B cell (primary cell): ENCODE data around the gene JAKMIP2. TPM values are rescaled to one million over a fixed set of nuclear protein-coding genes. Genes with fewer than 3 reads are reported as not detected.

Source experiments
- ATAC-seq: fragments of 200-7000 bp; cut with Tn5 transposase; one replicate; pipeline ENCODE4 v1.10.0; 2021; ENCODE audit warnings: low read depth, mild to moderate bottlenecking, moderate number of reproducible peaks, moderate library complexity
- CTCF ChIA-PET: fragments of 350-600 bp; sonication (Branson Sonifier 250); formaldehyde crosslinking; loops from one replicate; lab custom pipeline; 2021; ENCODE audit warnings: antibody characterized with exemption, inconsistent platforms; lab: Charles Lee
- POLR2A ChIA-PET: fragments of 350-600 bp; sonication (Branson Sonifier 250); formaldehyde crosslinking; loops from one replicate; lab custom pipeline; 2021; ENCODE audit warnings: antibody characterized with exemption; lab: Charles Lee
- DNase-seq: peaks from one replicate; pipeline ENCODE4 v3.0.0; 2013
- H2AFZ ChIP-seq: 2 replicates; pipeline ENCODE4 v1.6.1; 2012; ENCODE audit warnings: mild to moderate bottlenecking, low read depth, low read length; ENCODE audit not compliant: insufficient read depth, poor library complexity, severe bottlenecking
- H3K27ac ChIP-seq, 2 donors: 1 replicate in 1 of 2; 2 replicates in 1 of 2; pipeline ENCODE4 v1.5.1; 2012 to 2013; ENCODE audit warnings: low read length in 2 of 2, mild to moderate bottlenecking in 2 of 2, moderate library complexity in 1 of 2
- H3K27me3 ChIP-seq, 4 experiments: fragments of 200-600 bp in 1 of 4; sonication (generic) in 1 of 4; replicated peaks in 1 of 4; 1 replicate in 2 of 4; 2 replicates in 2 of 4; pipeline versions ENCODE4 v1.6.1 to v1.7.0; 2013 to 2016; ENCODE audit warnings: low read length in 3 of 4, mild to moderate bottlenecking in 2 of 4, mixed read lengths in 1 of 4, moderate library complexity in 1 of 4; ENCODE audit not compliant: insufficient read depth in 4 of 4, control insufficient read depth in 3 of 4; ENCODE audit errors: control extremely low read depth in 1 of 4
- H3K36me3 ChIP-seq, 2 experiments: replicated peaks in 1 of 2; 1 replicate in 1 of 2; 2 replicates in 1 of 2; pipeline versions ENCODE4 v1.6.1 to v1.7.1; 2013; ENCODE audit warnings: low read length in 1 of 2; ENCODE audit not compliant: insufficient read depth in 2 of 2, control insufficient read depth in 1 of 2; ENCODE audit errors: control extremely low read depth in 1 of 2, extremely low read depth in 1 of 2
- H3K4me1 ChIP-seq, 2 donors: fragments of 200-600 bp in 1 of 2; sonication (generic) in 1 of 2; 1 replicate in 1 of 2; 2 replicates in 1 of 2; pipeline versions ENCODE4 v1.5.1 to v1.6.1; 2013 to 2017; ENCODE audit warnings: low read length in 2 of 2; ENCODE audit not compliant: control insufficient read depth in 2 of 2, insufficient read depth in 2 of 2
- H3K4me2 ChIP-seq: replicated peaks from 2 replicates; pipeline ENCODE3; 2012; ENCODE audit warnings: mild to moderate bottlenecking, low read depth, low read length; ENCODE audit not compliant: poor library complexity, severe bottlenecking
- H3K4me3 ChIP-seq, 5 experiments: fragments of 200-600 bp in 1 of 5; sonication (generic) in 1 of 5; 1 replicate in 3 of 5; 2 replicates in 2 of 5; pipeline versions ENCODE4 v1.5.1 to v1.7.0; 2011 to 2016; ENCODE audit warnings: low read length in 4 of 5, mild to moderate bottlenecking in 4 of 5, low read depth in 2 of 5, control low read depth in 1 of 5, moderate library complexity in 1 of 5; ENCODE audit not compliant: insufficient read depth in 1 of 5; ENCODE audit errors: control extremely low read depth in 1 of 5, extremely low read depth in 1 of 5
- H3K79me2 ChIP-seq: fragments of 200-600 bp; sonication (generic); one replicate; pipeline ENCODE4 v1.6.0; 2016; ENCODE audit warnings: low read length; ENCODE audit not compliant: control insufficient read depth, insufficient read depth
- H3K9ac ChIP-seq: fragments of 200-600 bp; sonication (generic); 2 replicates; pipeline ENCODE4 v1.6.1; 2017; ENCODE audit warnings: mild to moderate bottlenecking, low read length, moderate library complexity
- H3K9me3 ChIP-seq, 3 donors: one replicate each; pipeline versions ENCODE4 v1.6.1 to v1.7.1; 2013; ENCODE audit warnings: low read length in 2 of 3; ENCODE audit not compliant: control insufficient read depth in 2 of 3, insufficient read depth in 1 of 3; ENCODE audit errors: control extremely low read depth in 1 of 3
- H4K20me1 ChIP-seq: 2 replicates; pipeline ENCODE4 v1.6.0; 2012; ENCODE audit warnings: mild to moderate bottlenecking, low read length; ENCODE audit not compliant: insufficient read depth, control insufficient read depth, poor library complexity, severe bottlenecking
- H3K27ac Mint-ChIP-seq: one replicate; pipeline ENCODE4 v1.8.0; 2021; ENCODE audit warnings: mixed read lengths
- H3K27me3 Mint-ChIP-seq: one replicate; pipeline ENCODE4 v1.8.0; 2021; ENCODE audit warnings: mixed read lengths
- H3K4me1 Mint-ChIP-seq: one replicate; pipeline ENCODE4 v1.8.0; 2021; ENCODE audit warnings: mixed read lengths
- H3K4me3 Mint-ChIP-seq: one replicate; pipeline ENCODE4 v1.8.0; 2021; ENCODE audit warnings: mixed read lengths
- H3K9me3 Mint-ChIP-seq: one replicate; pipeline ENCODE4 v1.8.0; 2022; ENCODE audit warnings: mixed read lengths; ENCODE audit not compliant: insufficient read depth
- EZH2 ChIP-seq: IDR thresholded peaks from 2 replicates; pipeline ENCODE4 v1.6.1; 2012; ENCODE audit warnings: borderline replicate concordance, low read depth, mild to moderate bottlenecking, moderate library complexity, low read length; ENCODE audit not compliant: insufficient read depth, poor library complexity, severe bottlenecking
- WGBS: methylation state at CpG from one replicate; pipeline ENCODE4 v1.1.5; 2013; ENCODE audit warnings: missing lambda C conversion rate; ENCODE audit not compliant: insufficient coverage; 5-methylcytosine and 5-hydroxymethylcytosine counted together
- intact Hi-C: fragments of 100-400 bp; cut with micrococcal nuclease; formaldehyde crosslinking; loops from one replicate; pipeline ENCODE4 v1.10.0; 2022
- polyA plus RNA-seq: library from polyadenylated mRNA; depleted of rRNA; stranded (reverse); fragments of >200 nt; gene quantifications from 2 replicates; pipeline ENCODE4 v1.2.3, GENCODE V29; 2012
- total RNA-seq, 2 donors: library from RNA; stranded (reverse); fragments of 120-200 nt in 1 of 2; gene quantifications; 1 replicate in 1 of 2; 2 replicates in 1 of 2; pipeline versions ENCODE4 v1.2.3 to v1.2.4, GENCODE V29; 2013 to 2022
- TF ChIP-seq, protein P1 (sequence below): fragments of 200-600 bp; IDR thresholded peaks from one replicate; pipeline ENCODE4 v1.8.0; 2022; ENCODE audit warnings: antibody characterized with exemption, mild to moderate bottlenecking

Gene JAKMIP2
- total and polyA plus RNA-seq, 2 donors (not counting 1 experiment from before 2014, with no cell fraction given) = 0.24 to 4.1 TPM

DNA sequence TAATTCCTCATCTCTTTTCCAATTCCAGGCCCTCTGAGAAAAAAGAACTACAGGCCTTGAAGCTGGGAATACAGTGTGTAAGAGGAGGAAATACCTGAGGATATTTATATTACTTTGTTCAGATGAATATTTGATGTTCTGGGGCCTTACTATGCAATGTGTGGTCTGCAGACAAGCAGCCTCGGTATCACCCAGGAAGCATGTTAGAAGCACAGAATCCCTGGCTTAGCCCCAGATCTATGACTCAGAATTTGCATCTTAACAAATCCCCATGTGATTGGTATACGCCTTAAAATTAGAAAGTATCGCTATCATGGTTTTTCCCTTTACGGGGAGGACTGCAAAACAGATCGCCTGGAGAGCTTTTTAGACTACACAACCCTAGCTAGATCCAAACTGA is 121.0 kb downstream of the JAKMIP2 start:
- intact Hi-C loops = no loop called here
- H3K36me3 ChIP-seq = no peaks in the 10 kb centered on the region
- no peak overlapping the region for H3K4me2 ChIP-seq
- H3K27me3 ChIP-seq = no peaks in the 10 kb centered on the region
- Mint-ChIP-seq H3K9me3 (no peaks in the 10 kb centered on the region), H3K4me3 (no peak overlapping the region), H3K27me3 (no peaks in the 10 kb centered on the region), H3K4me1 (no peaks in the 10 kb centered on the region), H3K27ac (no peak overlapping the region)
- H3K9ac ChIP-seq = no peak overlapping the region
- H4K20me1 ChIP-seq = no peaks in the 10 kb centered on the region
- no peaks in the 10 kb centered on the region for H3K4me1 ChIP-seq
- ChIA-PET CTCF (no interaction called here), POLR2A (no interaction called here)
- 91% methylated on average over 1 of the region's 5 CpGs for WGBS
- DNase-seq (no peak), ATAC-seq (no peak)
- H3K4me3 ChIP-seq = no peak overlapping the region
- H3K79me2 ChIP-seq = no peaks in the 10 kb centered on the region
- no peak overlapping the region for H3K27ac ChIP-seq
- H3K9me3 ChIP-seq = peaks cover 0 to 3% (median 0%) of the 10 kb centered on the region in 3 donors
- no peak overlapping the region for H2AFZ ChIP-seq
- TF ChIP-seq, protein P1, sequence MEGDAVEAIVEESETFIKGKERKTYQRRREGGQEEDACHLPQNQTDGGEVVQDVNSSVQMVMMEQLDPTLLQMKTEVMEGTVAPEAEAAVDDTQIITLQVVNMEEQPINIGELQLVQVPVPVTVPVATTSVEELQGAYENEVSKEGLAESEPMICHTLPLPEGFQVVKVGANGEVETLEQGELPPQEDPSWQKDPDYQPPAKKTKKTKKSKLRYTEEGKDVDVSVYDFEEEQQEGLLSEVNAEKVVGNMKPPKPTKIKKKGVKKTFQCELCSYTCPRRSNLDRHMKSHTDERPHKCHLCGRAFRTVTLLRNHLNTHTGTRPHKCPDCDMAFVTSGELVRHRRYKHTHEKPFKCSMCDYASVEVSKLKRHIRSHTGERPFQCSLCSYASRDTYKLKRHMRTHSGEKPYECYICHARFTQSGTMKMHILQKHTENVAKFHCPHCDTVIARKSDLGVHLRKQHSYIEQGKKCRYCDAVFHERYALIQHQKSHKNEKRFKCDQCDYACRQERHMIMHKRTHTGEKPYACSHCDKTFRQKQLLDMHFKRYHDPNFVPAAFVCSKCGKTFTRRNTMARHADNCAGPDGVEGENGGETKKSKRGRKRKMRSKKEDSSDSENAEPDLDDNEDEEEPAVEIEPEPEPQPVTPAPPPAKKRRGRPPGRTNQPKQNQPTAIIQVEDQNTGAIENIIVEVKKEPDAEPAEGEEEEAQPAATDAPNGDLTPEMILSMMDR = no peak
- TF ChIP-seq EZH2 = no peak

DNA sequence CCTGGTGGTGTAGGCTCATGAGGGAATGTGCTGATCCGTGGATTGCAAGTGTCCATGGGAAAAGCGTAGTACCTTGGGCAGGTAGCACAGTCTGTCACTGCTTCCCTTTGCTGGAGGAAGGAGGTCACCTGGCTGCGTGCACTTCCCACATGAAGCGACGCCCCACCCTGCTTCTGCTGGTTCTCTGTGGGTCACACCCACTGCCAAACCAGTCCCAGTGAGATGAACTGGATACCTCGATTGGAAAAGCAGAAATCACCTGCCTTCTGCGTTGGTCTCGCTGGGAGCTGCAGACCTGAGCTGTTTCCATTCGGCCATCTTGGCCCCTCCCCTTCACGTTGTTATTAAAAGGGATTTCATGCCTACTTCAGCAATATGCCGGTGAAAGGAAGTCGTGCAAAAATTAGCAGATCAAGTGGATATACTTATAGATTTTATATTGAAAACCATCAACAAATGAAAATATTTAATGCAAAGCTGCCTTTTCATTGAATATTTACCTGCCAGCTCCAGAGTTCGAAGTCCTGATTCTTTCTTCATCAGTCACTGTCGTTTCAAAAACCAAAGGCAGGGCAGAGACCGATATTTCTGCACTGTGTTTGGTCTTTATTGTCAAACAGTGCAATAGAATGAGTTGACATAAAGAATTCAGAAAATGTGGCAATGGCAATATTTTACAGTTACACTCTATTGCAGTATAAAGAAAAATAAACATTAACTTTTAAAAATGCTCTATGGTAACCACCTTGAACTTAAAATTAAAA is 123.2 kb downstream of the JAKMIP2 start:
- H4K20me1 ChIP-seq = no peaks in the 10 kb centered on the region
- no peaks in the 10 kb centered on the region for H3K27me3 Mint-ChIP-seq
- CTCF ChIA-PET = no interaction called here
- H3K4me2 ChIP-seq = no peak overlapping the region
- H3K36me3 ChIP-seq = no peaks in the 10 kb centered on the region
- H3K9ac ChIP-seq = no peak overlapping the region
- H3K4me1 ChIP-seq = no peaks in the 10 kb centered on the region
- no peak for DNase-seq
- no peaks in the 10 kb centered on the region for H3K4me1 Mint-ChIP-seq
- H3K4me3 Mint-ChIP-seq = no peak overlapping the region
- ATAC-seq = no peak
- intact Hi-C loops = no loop called here
- no peak overlapping the region for H3K27ac Mint-ChIP-seq
- WGBS = 98% methylated on average over 8 of the region's 15 CpGs
- no peak for TF ChIP-seq EZH2
- TF ChIP-seq, protein P1 = no peak
- no peak overlapping the region for H2AFZ ChIP-seq
- no peaks in the 10 kb centered on the region for H3K79me2 ChIP-seq
- peaks cover 0 to 3% (median 2%) of the 10 kb centered on the region in 3 donors for H3K9me3 ChIP-seq
- H3K27me3 ChIP-seq = no peaks in the 10 kb centered on the region
- H3K9me3 Mint-ChIP-seq = no peaks in the 10 kb centered on the region
- H3K4me3 ChIP-seq = no peak overlapping the region
- no peak overlapping the region for H3K27ac ChIP-seq
- POLR2A ChIA-PET = no interaction called here
